Bronchial epithelial cell (primary cell): ENCODE results near the gene HERC6. TPM values are rescaled to one million over a fixed set of nuclear protein-coding genes. Genes with fewer than 3 reads are reported as not detected.

Source experiments
- DNase-seq: peaks from one replicate; pipeline ENCODE4 v3.0.0-alpha.2; 2010; ENCODE audit warnings: low read depth
- FAIRE-seq: peaks from 2 replicates; lab custom pipeline; 2011; peaks lifted over from hg19 to GRCh38; lab: Jason Lieb, UNC
- H3K27me3 ChIP-seq: 2 replicates; pipeline ENCODE4 v1.5.1; 2011; ENCODE audit warnings: low read length; ENCODE audit not compliant: control insufficient read depth, insufficient read depth
- H3K36me3 ChIP-seq: 2 replicates; pipeline ENCODE4 v1.5.1; 2011; ENCODE audit warnings: low read length; ENCODE audit not compliant: control insufficient read depth, insufficient read depth
- H3K4me3 ChIP-seq: 2 replicates; pipeline ENCODE4 v1.5.1; 2011; ENCODE audit warnings: mild to moderate bottlenecking, low read depth, low read length, control low read depth
- CTCF ChIP-seq: IDR thresholded peaks from 2 replicates; pipeline ENCODE4 v1.5.1; 2011; ENCODE audit warnings: mild to moderate bottlenecking, moderate library complexity, low read length, control low read depth, inconsistent platforms; ENCODE audit not compliant: insufficient read depth, severe bottlenecking
- total RNA-seq: library from RNA; depleted of rRNA; stranded (reverse); fragments of >200 nt; gene quantifications from 2 replicates; pipeline ENCODE4 v1.2.1, GENCODE V29; 2014

The HERC6 gene
- total RNA-seq, 1 donor from 2014 or later = 1.1 TPM

DNA sequence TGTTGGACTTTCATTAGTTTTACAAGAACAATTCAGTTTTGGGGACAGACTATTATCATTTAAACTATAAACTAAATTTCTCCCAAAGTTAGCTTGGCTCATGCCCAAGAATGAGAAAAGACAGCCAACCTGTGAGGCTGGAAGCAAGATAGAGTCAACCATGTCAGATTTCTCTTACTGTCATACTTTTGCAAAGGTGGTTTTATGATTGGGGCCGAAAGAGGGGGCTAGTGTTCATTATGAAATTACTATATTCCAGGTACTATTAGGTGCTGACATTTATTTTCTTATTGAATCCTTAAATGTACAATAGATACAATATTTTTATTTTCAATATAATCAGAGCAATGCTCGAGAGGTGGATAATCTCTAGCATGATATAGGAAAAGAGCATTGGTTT is 30.6 kb downstream of the HERC6 start:
- Histone ChIP-seq H3K4me3 (no peak overlapping the region), H3K27me3 (no peaks in the 10 kb centered on the region), H3K36me3 (no peaks in the 10 kb centered on the region)
- DNase-seq (no peak), FAIRE-seq (no peak)
- TF ChIP-seq CTCF = no peak

DNA sequence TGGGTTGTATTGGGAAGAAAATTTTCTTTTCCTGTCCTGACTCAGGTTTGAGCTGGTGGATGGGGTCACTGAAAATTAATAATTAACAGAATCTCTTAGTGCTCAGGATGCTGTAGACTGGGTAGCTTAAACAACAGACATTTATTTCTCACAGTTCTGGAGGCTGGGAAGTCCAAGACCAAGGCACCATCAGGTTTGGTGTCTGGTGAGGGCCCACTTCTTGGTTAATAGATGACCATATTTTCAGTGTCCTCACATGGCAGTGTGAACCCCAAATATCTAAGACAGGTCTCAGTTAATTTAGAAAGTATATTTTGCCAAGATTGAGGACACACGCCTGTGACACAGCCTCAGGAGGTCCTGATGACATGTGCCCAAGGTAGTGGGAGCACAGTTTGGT is 31.1 kb downstream of the HERC6 start:
- TF ChIP-seq CTCF = no peak
- H3K4me3 ChIP-seq = no peak overlapping the region
- no peaks in the 10 kb centered on the region for H3K27me3 ChIP-seq
- DNase-seq = no peak
- no peak for FAIRE-seq
- no peaks in the 10 kb centered on the region for H3K36me3 ChIP-seq

GRCh38 chr4:88411491-88412096 is 32.9 kb downstream of the HERC6 start:
- DNase-seq = no peak
- no peaks in the 10 kb centered on the region for H3K27me3 ChIP-seq
- no peak for FAIRE-seq
- no peak for TF ChIP-seq CTCF
- no peaks in the 10 kb centered on the region for H3K36me3 ChIP-seq
- H3K4me3 ChIP-seq = no peak overlapping the region

DNA sequence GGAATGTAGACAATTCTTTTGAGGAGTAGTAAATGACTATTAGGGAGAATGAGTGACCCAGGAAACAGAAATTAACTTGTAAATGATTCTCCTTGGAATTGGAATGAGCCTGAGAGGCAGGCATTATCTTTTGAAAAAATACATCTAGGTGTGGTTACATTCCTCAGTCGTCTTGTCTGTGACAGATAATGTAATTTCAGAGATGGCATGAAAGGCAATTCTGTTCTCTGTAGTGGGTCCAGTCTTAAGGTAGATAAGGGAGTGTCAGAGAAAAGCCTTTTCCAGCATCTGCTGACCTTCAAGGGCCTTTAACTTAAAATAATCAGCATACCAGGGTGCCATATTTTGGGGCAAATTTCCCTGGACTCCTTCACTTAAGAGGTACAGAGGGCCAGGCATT is 35.1 kb downstream of the HERC6 start:
- H3K36me3 ChIP-seq = no peaks in the 10 kb centered on the region
- no peak for TF ChIP-seq CTCF
- FAIRE-seq = no peak

DNA sequence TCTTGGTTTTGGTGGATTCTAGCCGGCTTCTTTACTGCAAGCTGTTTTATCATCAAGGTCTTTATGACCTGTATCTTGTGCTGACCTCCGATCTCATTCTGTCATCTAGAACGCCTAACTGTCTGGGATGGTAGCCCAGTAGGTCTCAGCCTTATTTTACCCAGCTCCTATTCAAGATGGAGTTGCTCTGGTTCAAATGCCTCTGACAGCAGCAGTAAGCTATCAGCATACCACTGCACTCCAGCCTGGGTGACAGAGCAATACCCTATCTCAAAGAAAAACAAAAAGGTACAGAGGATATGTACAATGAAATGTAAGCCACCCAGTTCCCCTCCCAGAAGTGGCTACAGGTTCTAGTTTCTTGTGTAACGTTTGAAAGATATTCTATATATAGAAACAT is 36.1 kb downstream of the HERC6 start:
- DNase-seq (no peak), FAIRE-seq (no peak)
- Histone ChIP-seq H3K27me3 (no peaks in the 10 kb centered on the region), H3K4me3 (no peak overlapping the region), H3K36me3 (no peaks in the 10 kb centered on the region)
- no peak for TF ChIP-seq CTCF

More for the DNA sequence above, 35.1 kb downstream of the HERC6 start:
- Histone ChIP-seq H3K27me3 (no peaks in the 10 kb centered on the region), H3K4me3 (no peak overlapping the region)
- DNase-seq = no peak

GRCh38 chr4:88415982-88416381 is 37.3 kb downstream of the HERC6 start:
- no peaks in the 10 kb centered on the region for H3K27me3 ChIP-seq
- FAIRE-seq = no peak
- no peaks in the 10 kb centered on the region for H3K36me3 ChIP-seq
- TF ChIP-seq CTCF = no peak
- no peak for DNase-seq
- no peak overlapping the region for H3K4me3 ChIP-seq
